Endodermal cell (in vitro differentiated cells): ENCODE results near the gene YARS1. TPM values are rescaled to one million over a fixed set of nuclear protein-coding genes. Genes with fewer than 3 reads are reported as not detected.

Experiments
- DNase-seq: peaks from one replicate; pipeline ENCODE4 v3.0.0-alpha.2; 2017
- H3K27ac ChIP-seq: 2 replicates; pipeline ENCODE4 v1.5.1; 2013; ENCODE audit warnings: mild to moderate bottlenecking, low read depth, low read length, moderate library complexity
- H3K27me3 ChIP-seq: 2 replicates; pipeline ENCODE4 v1.6.1; 2013; ENCODE audit warnings: mild to moderate bottlenecking, low read length, moderate library complexity; ENCODE audit not compliant: insufficient read depth, control insufficient read depth, poor library complexity, severe bottlenecking
- H3K36me3 ChIP-seq: 2 replicates; pipeline ENCODE4 v1.7.0; 2013; ENCODE audit warnings: mild to moderate bottlenecking, low read length, moderate library complexity; ENCODE audit not compliant: control insufficient read depth, insufficient read depth
- H3K4me1 ChIP-seq: one replicate; pipeline ENCODE4 v1.7.0; 2013; ENCODE audit warnings: low read length; ENCODE audit not compliant: control insufficient read depth, insufficient read depth
- H3K4me3 ChIP-seq: 2 replicates; pipeline ENCODE4 v1.5.1; 2013; ENCODE audit warnings: mild to moderate bottlenecking, low read length, moderate library complexity
- H3K9ac ChIP-seq: 2 replicates; pipeline ENCODE4 v1.6.1; 2013; ENCODE audit warnings: mild to moderate bottlenecking, low read length, moderate library complexity; ENCODE audit not compliant: poor library complexity, severe bottlenecking; ENCODE audit errors: extremely low read depth
- H3K9me3 ChIP-seq: 2 replicates; pipeline ENCODE4 v1.6.1; 2013; ENCODE audit warnings: mild to moderate bottlenecking, low read length, moderate library complexity; ENCODE audit not compliant: control insufficient read depth
- H3K27ac Mint-ChIP-seq: 2 replicates; pipeline ENCODE4 v1.8.0; 2020; ENCODE audit warnings: mixed read lengths
- H3K27me3 Mint-ChIP-seq: 2 replicates; pipeline ENCODE4 v1.8.0; 2021; ENCODE audit warnings: mild to moderate bottlenecking, mixed read lengths; ENCODE audit not compliant: insufficient read depth
- H3K36me3 Mint-ChIP-seq: 2 replicates; pipeline ENCODE4 v1.8.0; 2020; ENCODE audit warnings: low read depth, mixed read lengths
- H3K4me1 Mint-ChIP-seq: 2 replicates; pipeline ENCODE4 v1.8.0; 2020; ENCODE audit warnings: mixed read lengths
- H3K4me3 Mint-ChIP-seq: 2 replicates; pipeline ENCODE4 v1.8.0; 2020; ENCODE audit warnings: mild to moderate bottlenecking, moderate library complexity, mixed read lengths
- H3K9me3 Mint-ChIP-seq: 2 replicates; pipeline ENCODE4 v1.8.0; 2020; ENCODE audit warnings: mild to moderate bottlenecking, mixed read lengths
- CTCF ChIP-seq: fragments of 200-600 bp; sonication (generic); conservative IDR thresholded peaks from 2 replicates; pipeline ENCODE4 v1.5.0; 2021; ENCODE audit warnings: antibody characterized with exemption, mild to moderate bottlenecking
- WGBS, 2 experiments: methylation state at CpG; one replicate each; pipeline versions ENCODE4 v1.1.5 to v1.1.7; 2013; ENCODE audit warnings: missing lambda C conversion rate in 2 of 2, mixed read lengths in 1 of 2; ENCODE audit not compliant: insufficient coverage in 1 of 2, insufficient read length in 1 of 2; 5-methylcytosine and 5-hydroxymethylcytosine counted together
- total RNA-seq, 2 donors: library from RNA; stranded (reverse); fragmentation: NEBNext Ultra II Directional in 1 of 2; extraction: Animal tissue kit (Norgen Biotek cat#: 25700) in 1 of 2; gene quantifications; 2 replicates in 1 of 2; 3 replicates in 1 of 2; pipeline ENCODE4 v1.2.1, GENCODE V29; 2021

The YARS1 gene
- total RNA-seq, 2 donors from 2014 or later = 141 to 154 TPM

- DNase-seq = no peak
- Histone ChIP-seq H3K9ac (peak overlapping the region; percentile 35), H3K36me3 (peaks cover 77% of the 10 kb centered on the region), H3K4me1 (peaks cover 7% of the 10 kb centered on the region), H3K4me3 (peak overlapping the region; percentile 61), H3K9me3 (peaks cover 30% of the 10 kb centered on the region), H3K27ac (peak overlapping the region; percentile 39), H3K27me3 (no peaks in the 10 kb centered on the region)
- H3K9me3 Mint-ChIP-seq = peaks cover 3% of the 10 kb centered on the region
- 80 to 84% methylated on average over 1 to 3 of the region's 3 CpGs for WGBS, 2 experiments
- H3K27ac Mint-ChIP-seq = peak overlapping the region; percentile 65
- TF ChIP-seq CTCF = no peak
- peaks cover 36% of the 10 kb centered on the region for H3K4me1 Mint-ChIP-seq
- H3K4me3 Mint-ChIP-seq = no peak overlapping the region
- H3K27me3 Mint-ChIP-seq = no peaks in the 10 kb centered on the region
- peaks cover 80% of the 10 kb centered on the region for H3K36me3 Mint-ChIP-seq
Observed at GRCh38 chr1:32811917-32812316, 5.2 kb downstream of the YARS1 start.

- WGBS, 2 experiments = 69 to 93% methylated on average over 8 to 9 of the region's 9 CpGs
Observed at GRCh38 chr1:32811265-32811664, 5.9 kb downstream of the YARS1 start.

GRCh38 chr1:32810358-32810757, 6.8 kb downstream of the YARS1 start:
- TF ChIP-seq CTCF = no peak
- H3K27me3 Mint-ChIP-seq = no peaks in the 10 kb centered on the region
- DNase-seq = no peak
- Histone ChIP-seq H3K4me1 (peaks cover 7% of the 10 kb centered on the region), H3K9me3 (peaks cover 46% of the 10 kb centered on the region), H3K9ac (no peak overlapping the region), H3K4me3 (no peak overlapping the region), H3K36me3 (peaks cover 90% of the 10 kb centered on the region), H3K27me3 (no peaks in the 10 kb centered on the region), H3K27ac (no peak overlapping the region)
- peaks cover 92% of the 10 kb centered on the region for H3K36me3 Mint-ChIP-seq
- WGBS, 2 experiments = 90% methylated on average over 4 to 5 of the region's 5 CpGs
- no peak overlapping the region for H3K27ac Mint-ChIP-seq
- no peak overlapping the region for H3K4me3 Mint-ChIP-seq
- H3K9me3 Mint-ChIP-seq = peaks cover 14% of the 10 kb centered on the region
- H3K4me1 Mint-ChIP-seq = peaks cover 33% of the 10 kb centered on the region

More at GRCh38 chr1:32811265-32811664, 5.9 kb downstream of the YARS1 start:
- Histone ChIP-seq H3K27me3 (no peaks in the 10 kb centered on the region), H3K36me3 (peaks cover 84% of the 10 kb centered on the region), H3K4me3 (peak overlapping the region; percentile 61), H3K4me1 (peaks cover 7% of the 10 kb centered on the region), H3K9me3 (peaks cover 37% of the 10 kb centered on the region), H3K9ac (no peak overlapping the region), H3K27ac (peak overlapping the region; percentile 12)
- H3K4me3 Mint-ChIP-seq = no peak overlapping the region
- H3K4me1 Mint-ChIP-seq = peaks cover 36% of the 10 kb centered on the region
- H3K27ac Mint-ChIP-seq = peak overlapping the region; percentile 65
- H3K9me3 Mint-ChIP-seq = peaks cover 6% of the 10 kb centered on the region
- TF ChIP-seq CTCF = no peak
- DNase-seq = peak; percentile 60
- H3K36me3 Mint-ChIP-seq = peaks cover 87% of the 10 kb centered on the region
- H3K27me3 Mint-ChIP-seq = no peaks in the 10 kb centered on the region
